ENCODE measurements around the gene PLCL2. TPM values are rescaled to one million over a fixed set of nuclear protein-coding genes. Genes with fewer than 3 reads are reported as not detected.

PLCL2 gene
- total and polyA plus RNA-seq, 2 experiments from 2014 or later: 1.6 to 9.7 TPM

- TF ChIP-seq, protein P1, sequence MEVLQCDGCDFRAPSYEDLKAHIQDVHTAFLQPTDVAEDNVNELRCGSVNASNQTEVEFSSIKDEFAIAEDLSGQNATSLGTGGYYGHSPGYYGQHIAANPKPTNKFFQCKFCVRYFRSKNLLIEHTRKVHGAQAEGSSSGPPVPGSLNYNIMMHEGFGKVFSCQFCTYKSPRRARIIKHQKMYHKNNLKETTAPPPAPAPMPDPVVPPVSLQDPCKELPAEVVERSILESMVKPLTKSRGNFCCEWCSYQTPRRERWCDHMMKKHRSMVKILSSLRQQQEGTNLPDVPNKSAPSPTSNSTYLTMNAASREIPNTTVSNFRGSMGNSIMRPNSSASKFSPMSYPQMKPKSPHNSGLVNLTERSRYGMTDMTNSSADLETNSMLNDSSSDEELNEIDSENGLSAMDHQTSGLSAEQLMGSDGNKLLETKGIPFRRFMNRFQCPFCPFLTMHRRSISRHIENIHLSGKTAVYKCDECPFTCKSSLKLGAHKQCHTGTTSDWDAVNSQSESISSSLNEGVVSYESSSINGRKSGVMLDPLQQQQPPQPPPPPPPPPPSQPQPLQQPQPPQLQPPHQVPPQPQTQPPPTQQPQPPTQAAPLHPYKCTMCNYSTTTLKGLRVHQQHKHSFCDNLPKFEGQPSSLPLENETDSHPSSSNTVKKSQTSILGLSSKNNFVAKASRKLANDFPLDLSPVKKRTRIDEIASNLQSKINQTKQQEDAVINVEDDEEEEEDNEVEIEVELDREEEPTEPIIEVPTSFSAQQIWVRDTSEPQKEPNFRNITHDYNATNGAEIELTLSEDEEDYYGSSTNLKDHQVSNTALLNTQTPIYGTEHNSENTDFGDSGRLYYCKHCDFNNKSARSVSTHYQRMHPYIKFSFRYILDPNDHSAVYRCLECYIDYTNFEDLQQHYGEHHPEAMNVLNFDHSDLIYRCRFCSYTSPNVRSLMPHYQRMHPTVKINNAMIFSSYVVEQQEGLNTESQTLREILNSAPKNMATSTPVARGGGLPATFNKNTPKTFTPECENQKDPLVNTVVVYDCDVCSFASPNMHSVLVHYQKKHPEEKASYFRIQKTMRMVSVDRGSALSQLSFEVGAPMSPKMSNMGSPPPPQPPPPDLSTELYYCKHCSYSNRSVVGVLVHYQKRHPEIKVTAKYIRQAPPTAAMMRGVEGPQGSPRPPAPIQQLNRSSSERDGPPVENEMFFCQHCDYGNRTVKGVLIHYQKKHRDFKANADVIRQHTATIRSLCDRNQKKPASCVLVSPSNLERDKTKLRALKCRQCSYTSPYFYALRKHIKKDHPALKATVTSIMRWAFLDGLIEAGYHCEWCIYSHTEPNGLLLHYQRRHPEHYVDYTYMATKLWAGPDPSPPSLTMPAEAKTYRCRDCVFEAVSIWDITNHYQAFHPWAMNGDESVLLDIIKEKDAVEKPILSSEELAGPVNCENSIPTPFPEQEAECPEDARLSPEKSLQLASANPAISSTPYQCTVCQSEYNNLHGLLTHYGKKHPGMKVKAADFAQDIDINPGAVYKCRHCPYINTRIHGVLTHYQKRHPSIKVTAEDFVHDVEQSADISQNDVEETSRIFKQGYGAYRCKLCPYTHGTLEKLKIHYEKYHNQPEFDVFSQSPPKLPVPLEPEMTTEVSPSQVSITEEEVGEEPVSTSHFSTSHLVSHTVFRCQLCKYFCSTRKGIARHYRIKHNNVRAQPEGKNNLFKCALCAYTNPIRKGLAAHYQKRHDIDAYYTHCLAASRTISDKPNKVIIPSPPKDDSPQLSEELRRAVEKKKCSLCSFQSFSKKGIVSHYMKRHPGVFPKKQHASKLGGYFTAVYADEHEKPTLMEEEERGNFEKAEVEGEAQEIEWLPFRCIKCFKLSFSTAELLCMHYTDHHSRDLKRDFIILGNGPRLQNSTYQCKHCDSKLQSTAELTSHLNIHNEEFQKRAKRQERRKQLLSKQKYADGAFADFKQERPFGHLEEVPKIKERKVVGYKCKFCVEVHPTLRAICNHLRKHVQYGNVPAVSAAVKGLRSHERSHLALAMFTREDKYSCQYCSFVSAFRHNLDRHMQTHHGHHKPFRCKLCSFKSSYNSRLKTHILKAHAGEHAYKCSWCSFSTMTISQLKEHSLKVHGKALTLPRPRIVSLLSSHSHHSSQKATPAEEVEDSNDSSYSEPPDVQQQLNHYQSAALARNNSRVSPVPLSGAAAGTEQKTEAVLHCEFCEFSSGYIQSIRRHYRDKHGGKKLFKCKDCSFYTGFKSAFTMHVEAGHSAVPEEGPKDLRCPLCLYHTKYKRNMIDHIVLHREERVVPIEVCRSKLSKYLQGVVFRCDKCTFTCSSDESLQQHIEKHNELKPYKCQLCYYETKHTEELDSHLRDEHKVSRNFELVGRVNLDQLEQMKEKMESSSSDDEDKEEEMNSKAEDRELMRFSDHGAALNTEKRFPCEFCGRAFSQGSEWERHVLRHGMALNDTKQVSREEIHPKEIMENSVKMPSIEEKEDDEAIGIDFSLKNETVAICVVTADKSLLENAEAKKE (CRISPR knock-in tag; IDR thresholded peaks at IDR 0.05): no peak
- TF ChIP-seq, protein P2, sequence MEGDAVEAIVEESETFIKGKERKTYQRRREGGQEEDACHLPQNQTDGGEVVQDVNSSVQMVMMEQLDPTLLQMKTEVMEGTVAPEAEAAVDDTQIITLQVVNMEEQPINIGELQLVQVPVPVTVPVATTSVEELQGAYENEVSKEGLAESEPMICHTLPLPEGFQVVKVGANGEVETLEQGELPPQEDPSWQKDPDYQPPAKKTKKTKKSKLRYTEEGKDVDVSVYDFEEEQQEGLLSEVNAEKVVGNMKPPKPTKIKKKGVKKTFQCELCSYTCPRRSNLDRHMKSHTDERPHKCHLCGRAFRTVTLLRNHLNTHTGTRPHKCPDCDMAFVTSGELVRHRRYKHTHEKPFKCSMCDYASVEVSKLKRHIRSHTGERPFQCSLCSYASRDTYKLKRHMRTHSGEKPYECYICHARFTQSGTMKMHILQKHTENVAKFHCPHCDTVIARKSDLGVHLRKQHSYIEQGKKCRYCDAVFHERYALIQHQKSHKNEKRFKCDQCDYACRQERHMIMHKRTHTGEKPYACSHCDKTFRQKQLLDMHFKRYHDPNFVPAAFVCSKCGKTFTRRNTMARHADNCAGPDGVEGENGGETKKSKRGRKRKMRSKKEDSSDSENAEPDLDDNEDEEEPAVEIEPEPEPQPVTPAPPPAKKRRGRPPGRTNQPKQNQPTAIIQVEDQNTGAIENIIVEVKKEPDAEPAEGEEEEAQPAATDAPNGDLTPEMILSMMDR (conservative IDR thresholded peaks at IDR 0.05; ENCODE audit: low read depth in 2 of 2): no peak
These were observed 97.7 kb downstream of the PLCL2 start (continued) for GRCh38 chr3:16982460-16982859.

DNA sequence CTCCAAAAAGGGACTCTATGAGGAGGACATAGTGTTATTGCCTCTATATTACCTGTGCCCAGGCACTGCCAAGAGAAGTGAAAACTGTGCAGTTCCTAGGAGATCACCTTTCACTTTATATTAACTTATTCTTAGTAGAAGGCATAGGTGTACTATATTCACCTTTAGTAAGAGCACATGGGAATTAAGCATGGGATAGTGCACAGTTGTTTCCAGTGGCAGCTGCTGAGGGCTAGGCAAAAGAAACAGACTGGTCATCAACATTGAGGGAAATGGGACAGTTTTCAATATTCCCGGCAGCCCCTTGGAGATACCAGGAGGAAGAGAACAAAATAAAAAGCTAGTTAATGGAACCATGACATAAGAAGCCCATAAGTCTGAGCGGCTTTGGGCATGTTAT is 100.9 kb downstream of the PLCL2 start:
- no peak for DNase-seq (ENCODE audit: low spot score)
- Mint-ChIP-seq H3K9me3 (peaks cover 13% of the 10 kb centered on the region), H3K4me3 (no peak overlapping the region), H3K4me1 (no peaks in the 10 kb centered on the region), H3K27me3 (ENCODE audit: insufficient read depth, low read depth, poor library complexity) (peaks cover 2% of the 10 kb centered on the region), H3K27ac (no peak overlapping the region), H3K36me3 (ENCODE audit: low read depth) (peaks cover 10% of the 10 kb centered on the region)
- TF ChIP-seq, protein P2 (conservative IDR thresholded peaks at IDR 0.05; ENCODE audit: low read depth in 2 of 2): no peak
- no peak for TF ChIP-seq ZNF331 (CRISPR knock-in tag; IDR thresholded peaks at IDR 0.05; ENCODE audit: low read depth)
- TF ChIP-seq CREB1 (CRISPR knock-in tag; IDR thresholded peaks at IDR 0.05; ENCODE audit: low read depth): no peak
- no peak for TF ChIP-seq STAT1 (IDR thresholded peaks at IDR 0.05; ENCODE audit: unreplicated experiment)
- TF ChIP-seq, protein P3, sequence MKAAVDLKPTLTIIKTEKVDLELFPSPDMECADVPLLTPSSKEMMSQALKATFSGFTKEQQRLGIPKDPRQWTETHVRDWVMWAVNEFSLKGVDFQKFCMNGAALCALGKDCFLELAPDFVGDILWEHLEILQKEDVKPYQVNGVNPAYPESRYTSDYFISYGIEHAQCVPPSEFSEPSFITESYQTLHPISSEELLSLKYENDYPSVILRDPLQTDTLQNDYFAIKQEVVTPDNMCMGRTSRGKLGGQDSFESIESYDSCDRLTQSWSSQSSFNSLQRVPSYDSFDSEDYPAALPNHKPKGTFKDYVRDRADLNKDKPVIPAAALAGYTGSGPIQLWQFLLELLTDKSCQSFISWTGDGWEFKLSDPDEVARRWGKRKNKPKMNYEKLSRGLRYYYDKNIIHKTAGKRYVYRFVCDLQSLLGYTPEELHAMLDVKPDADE (IDR thresholded peaks at IDR 0.05): no peak
- TF ChIP-seq ZNF114 (CRISPR knock-in tag; IDR thresholded peaks at IDR 0.05): no peak
- TF ChIP-seq, protein P4, sequence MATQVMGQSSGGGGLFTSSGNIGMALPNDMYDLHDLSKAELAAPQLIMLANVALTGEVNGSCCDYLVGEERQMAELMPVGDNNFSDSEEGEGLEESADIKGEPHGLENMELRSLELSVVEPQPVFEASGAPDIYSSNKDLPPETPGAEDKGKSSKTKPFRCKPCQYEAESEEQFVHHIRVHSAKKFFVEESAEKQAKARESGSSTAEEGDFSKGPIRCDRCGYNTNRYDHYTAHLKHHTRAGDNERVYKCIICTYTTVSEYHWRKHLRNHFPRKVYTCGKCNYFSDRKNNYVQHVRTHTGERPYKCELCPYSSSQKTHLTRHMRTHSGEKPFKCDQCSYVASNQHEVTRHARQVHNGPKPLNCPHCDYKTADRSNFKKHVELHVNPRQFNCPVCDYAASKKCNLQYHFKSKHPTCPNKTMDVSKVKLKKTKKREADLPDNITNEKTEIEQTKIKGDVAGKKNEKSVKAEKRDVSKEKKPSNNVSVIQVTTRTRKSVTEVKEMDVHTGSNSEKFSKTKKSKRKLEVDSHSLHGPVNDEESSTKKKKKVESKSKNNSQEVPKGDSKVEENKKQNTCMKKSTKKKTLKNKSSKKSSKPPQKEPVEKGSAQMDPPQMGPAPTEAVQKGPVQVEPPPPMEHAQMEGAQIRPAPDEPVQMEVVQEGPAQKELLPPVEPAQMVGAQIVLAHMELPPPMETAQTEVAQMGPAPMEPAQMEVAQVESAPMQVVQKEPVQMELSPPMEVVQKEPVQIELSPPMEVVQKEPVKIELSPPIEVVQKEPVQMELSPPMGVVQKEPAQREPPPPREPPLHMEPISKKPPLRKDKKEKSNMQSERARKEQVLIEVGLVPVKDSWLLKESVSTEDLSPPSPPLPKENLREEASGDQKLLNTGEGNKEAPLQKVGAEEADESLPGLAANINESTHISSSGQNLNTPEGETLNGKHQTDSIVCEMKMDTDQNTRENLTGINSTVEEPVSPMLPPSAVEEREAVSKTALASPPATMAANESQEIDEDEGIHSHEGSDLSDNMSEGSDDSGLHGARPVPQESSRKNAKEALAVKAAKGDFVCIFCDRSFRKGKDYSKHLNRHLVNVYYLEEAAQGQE (IDR thresholded peaks at IDR 0.05; ENCODE audit: unreplicated experiment): no peak
- no peak for TF ChIP-seq NANOG (IDR thresholded peaks at IDR 0.05; ENCODE audit: borderline replicate concordance)
- TF ChIP-seq EZH2phosphoT487 (IDR thresholded peaks at IDR 0.05; ENCODE audit: unreplicated experiment): no peak
- Histone ChIP-seq H3K4me2 (no peak overlapping the region), H4K20me1 (replicated peaks; ENCODE audit: insufficient read depth) (no peaks in the 10 kb centered on the region; the same call in 1 of the 2 replicates), H3F3A (replicated peaks; ENCODE audit: low read depth) (no peaks in the 10 kb centered on the region), H3K79me2 (replicated peaks; ENCODE audit: insufficient read depth) (no peaks in the 10 kb centered on the region), H3K27ac (ENCODE audit: low read depth) (no peak overlapping the region), H3K36me3 (ENCODE audit: insufficient read depth) (no peaks in the 10 kb centered on the region), H3K9me2 (ENCODE audit: insufficient read depth) (no peaks in the 10 kb centered on the region), H3K4me1 (ENCODE audit: insufficient read depth) (no peaks in the 10 kb centered on the region), H3K27me3 (ENCODE audit: insufficient read depth) (no peaks in the 10 kb centered on the region), H2AFZ (no peak overlapping the region), H3K4me3 (no peak overlapping the region)
- no peak for ATAC-seq

Data from GM23338 (cell line).